H9 (cell line): Measurements from ENCODE around the gene MIB2. TPM values are rescaled to one million over a fixed set of nuclear protein-coding genes. Genes with fewer than 3 reads are reported as not detected.

ENCODE experiments used
- DNase-seq: peaks from one replicate; pipeline ENCODE4 v3.0.0-alpha.2; 2017
- H2AFZ ChIP-seq: one replicate; pipeline ENCODE4 v1.6.1; 2013; ENCODE audit warnings: mild to moderate bottlenecking, low read length, control low read depth, moderate library complexity
- H2AK5ac ChIP-seq: 2 replicates; pipeline ENCODE4 v1.6.1; 2013; ENCODE audit warnings: low read length, control low read depth, mixed read lengths; ENCODE audit not compliant: insufficient read length
- H2BK120ac ChIP-seq: one replicate; pipeline ENCODE4 v1.6.1; 2013; ENCODE audit warnings: low read depth, mild to moderate bottlenecking, low read length, control low read depth, inconsistent platforms; ENCODE audit not compliant: poor library complexity, severe bottlenecking
- H2BK12ac ChIP-seq: 2 replicates; pipeline ENCODE4 v1.6.1; 2013; ENCODE audit warnings: low read length, control low read depth, mixed read lengths, low read depth; ENCODE audit not compliant: insufficient read length
- H2BK15ac ChIP-seq: 2 replicates; pipeline ENCODE4 v1.6.1; 2013; ENCODE audit warnings: low read depth, low read length, control low read depth
- H2BK20ac ChIP-seq: one replicate; pipeline ENCODE4 v1.6.1; 2013; ENCODE audit warnings: low read depth, mild to moderate bottlenecking, low read length, control low read depth, inconsistent platforms; ENCODE audit not compliant: poor library complexity, severe bottlenecking
- H2BK5ac ChIP-seq: 2 replicates; pipeline ENCODE4 v1.6.1; 2013; ENCODE audit warnings: low read length, control low read depth, mixed read lengths; ENCODE audit not compliant: insufficient read length
- H3K14ac ChIP-seq: 2 replicates; pipeline ENCODE4 v1.6.1; 2013; ENCODE audit warnings: low read length, control low read depth; ENCODE audit not compliant: insufficient read depth
- H3K18ac ChIP-seq: 2 replicates; pipeline ENCODE4 v1.6.1; 2013; ENCODE audit warnings: low read depth, mild to moderate bottlenecking, mixed read lengths, low read length, control low read depth; ENCODE audit not compliant: insufficient read length
- H3K23ac ChIP-seq: 2 replicates; pipeline ENCODE4 v1.6.1; 2013; ENCODE audit warnings: low read length, control low read depth, mixed read lengths, low read depth; ENCODE audit not compliant: insufficient read length
- H3K23me2 ChIP-seq: 2 replicates; pipeline ENCODE4 v1.6.1; 2013; ENCODE audit warnings: low read depth, mild to moderate bottlenecking, mixed read lengths, low read length, control low read depth; ENCODE audit not compliant: insufficient read length, poor library complexity, severe bottlenecking
- H3K27ac ChIP-seq: 2 replicates; pipeline ENCODE4 v1.5.1; 2013; ENCODE audit warnings: low read length, control low read depth, mixed read lengths, low read depth; ENCODE audit not compliant: insufficient read length
- H3K27me3 ChIP-seq: 2 replicates; pipeline ENCODE4 v1.6.1; 2013; ENCODE audit warnings: low read length, control low read depth, inconsistent platforms; ENCODE audit not compliant: insufficient read depth
- H3K4ac ChIP-seq: 2 replicates; pipeline ENCODE4 v1.6.1; 2013; ENCODE audit warnings: low read depth, mild to moderate bottlenecking, control low read depth, inconsistent platforms, low read length, moderate library complexity
- H3K4me1 ChIP-seq: 2 replicates; pipeline ENCODE4 v1.6.1; 2013; ENCODE audit warnings: low read length, control low read depth, inconsistent platforms; ENCODE audit not compliant: insufficient read depth
- H3K4me2 ChIP-seq: 2 replicates; pipeline ENCODE4 v1.6.1; 2013; ENCODE audit warnings: low read length, control low read depth, mixed read lengths; ENCODE audit not compliant: insufficient read length, insufficient read depth
- H3K56ac ChIP-seq: 2 replicates; pipeline ENCODE4 v1.6.1; 2013; ENCODE audit warnings: low read depth, mild to moderate bottlenecking, mixed read lengths, low read length, control low read depth; ENCODE audit not compliant: insufficient read length
- H3K79me1 ChIP-seq: 2 replicates; pipeline ENCODE4 v1.6.1; 2013; ENCODE audit warnings: low read depth, mild to moderate bottlenecking, moderate library complexity, low read length, control low read depth, inconsistent platforms; ENCODE audit not compliant: insufficient read depth, poor library complexity, severe bottlenecking
- H3K79me2 ChIP-seq: 2 replicates; pipeline ENCODE4 v1.6.1; 2013; ENCODE audit warnings: low read length, control low read depth, inconsistent platforms; ENCODE audit not compliant: insufficient read depth
- H3K9ac ChIP-seq: 2 replicates; pipeline ENCODE4 v1.6.1; 2013; ENCODE audit warnings: low read length, control low read depth, mixed read lengths; ENCODE audit not compliant: insufficient read length; ENCODE audit errors: extremely low read depth
- H3K9me3 ChIP-seq: one replicate; pipeline ENCODE4 v1.6.1; 2013; ENCODE audit warnings: low read depth, low read length, inconsistent platforms; ENCODE audit not compliant: control insufficient read depth
- H3T11ph ChIP-seq: one replicate; pipeline ENCODE4 v1.6.1; 2013; ENCODE audit warnings: mild to moderate bottlenecking, low read length, control low read depth, inconsistent platforms
- H4K20me1 ChIP-seq: one replicate; pipeline ENCODE4 v1.6.1; 2013; ENCODE audit not compliant: control insufficient read depth, insufficient read length, insufficient read depth
- H4K5ac ChIP-seq: 2 replicates; pipeline ENCODE4 v1.6.1; 2013; ENCODE audit warnings: low read depth, mild to moderate bottlenecking, mixed read lengths, low read length, control low read depth; ENCODE audit not compliant: insufficient read length
- H4K8ac ChIP-seq: replicated peaks from 2 replicates; pipeline ENCODE4 v1.6.1; 2013; ENCODE audit warnings: low read length, control low read depth, mixed read lengths, low read depth; ENCODE audit not compliant: insufficient read length
- H4K91ac ChIP-seq: 2 replicates; pipeline ENCODE4 v1.6.1; 2013; ENCODE audit warnings: low read depth, mild to moderate bottlenecking, moderate library complexity, mixed read lengths, low read length, control low read depth; ENCODE audit not compliant: insufficient read length
- H3K27ac Mint-ChIP-seq, 3 experiments: 2 replicates in 2 of 3; 3 replicates in 1 of 3; pipeline ENCODE4 v1.8.0; 2020 to 2021; ENCODE audit warnings: mixed read lengths in 3 of 3, mild to moderate bottlenecking in 1 of 3, moderate library complexity in 1 of 3
- H3K27me3 Mint-ChIP-seq: 2 replicates; pipeline ENCODE4 v1.8.0; 2021; ENCODE audit warnings: low read depth, mild to moderate bottlenecking, moderate library complexity, mixed read lengths
- H3K36me3 Mint-ChIP-seq, 3 experiments: 2 replicates in 2 of 3; 3 replicates in 1 of 3; pipeline ENCODE4 v1.8.0; 2020 to 2021; ENCODE audit warnings: low read depth in 3 of 3, mixed read lengths in 3 of 3; ENCODE audit not compliant: insufficient read depth in 1 of 3
- H3K4me1 Mint-ChIP-seq, 2 experiments: 2 replicates each; pipeline ENCODE4 v1.8.0; 2020; ENCODE audit warnings: mixed read lengths in 2 of 2
- H3K4me3 Mint-ChIP-seq, 2 experiments: 2 replicates in 1 of 2; 3 replicates in 1 of 2; pipeline ENCODE4 v1.8.0; 2020 to 2021; ENCODE audit warnings: mild to moderate bottlenecking in 2 of 2, mixed read lengths in 2 of 2, moderate library complexity in 1 of 2
- H3K9me3 Mint-ChIP-seq, 2 experiments: 2 replicates in 1 of 2; 3 replicates in 1 of 2; pipeline ENCODE4 v1.8.0; 2020; ENCODE audit warnings: mild to moderate bottlenecking in 2 of 2, mixed read lengths in 2 of 2, moderate library complexity in 1 of 2
- CTCF ChIP-seq: fragments of 200-600 bp; sonication (generic); conservative IDR thresholded peaks from 3 replicates; pipeline ENCODE4 v1.8.0; 2021; ENCODE audit warnings: antibody characterized with exemption, mild to moderate bottlenecking
- WGBS: extraction: QIAGEN DNeasy Blood & Tissue Kit; methylation state at CpG from one replicate; pipeline ENCODE4 v1.1.7; 2013; ENCODE audit warnings: missing lambda C conversion rate, low lambda C conversion rate, mixed read lengths; ENCODE audit not compliant: insufficient read length; ENCODE audit errors: extremely low coverage; 5-methylcytosine and 5-hydroxymethylcytosine counted together
- total RNA-seq: library from RNA; stranded (reverse); gene quantifications from 2 replicates; pipeline ENCODE4 v1.2.1, GENCODE V29; 2021

The MIB2 gene
- total RNA-seq, 1 experiment from 2014 or later: 77.8 TPM

DNA sequence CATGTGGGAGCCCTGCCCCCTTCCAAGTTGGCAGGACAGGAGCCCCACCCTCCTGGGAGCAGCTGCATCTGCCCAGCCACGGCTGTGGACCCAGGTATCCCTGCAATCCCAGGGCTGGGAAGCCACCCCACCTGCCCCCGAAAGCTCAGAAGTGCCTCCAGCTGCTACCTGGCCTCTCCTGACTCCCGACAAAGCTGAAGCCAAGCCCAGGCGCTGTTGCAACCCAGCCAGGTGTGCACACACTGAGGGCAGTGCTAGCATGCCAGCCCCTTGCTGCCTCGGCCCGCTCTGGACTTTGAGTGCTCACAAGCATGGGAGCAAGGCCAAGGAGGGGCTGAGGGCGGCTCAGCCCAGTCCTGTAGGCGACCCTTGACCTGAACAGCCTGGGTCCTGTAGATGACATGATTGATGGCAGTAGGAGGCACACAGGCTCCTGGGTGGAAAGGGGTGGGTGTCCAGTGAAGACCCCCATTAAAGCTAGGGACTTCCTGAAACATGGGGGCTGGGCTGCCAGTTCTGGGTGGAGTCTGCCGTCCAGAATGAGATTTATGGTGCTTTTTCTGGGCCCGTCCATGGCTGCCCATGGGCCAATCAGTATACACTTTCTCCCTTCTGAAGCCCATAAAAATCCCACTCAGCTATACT lies 37.8 kb upstream of the MIB2 start:
- H3K4me2 ChIP-seq: no peak overlapping the region
- H2BK20ac ChIP-seq: no peak overlapping the region
- H2BK12ac ChIP-seq: no peak overlapping the region
- no peaks in the 10 kb centered on the region for H3K79me1 ChIP-seq
- no peak overlapping the region for H3K4ac ChIP-seq
- H3K4me1 ChIP-seq: no peaks in the 10 kb centered on the region
- H3K79me2 ChIP-seq: peaks cover 17% of the 10 kb centered on the region; the same call in 1 of the 2 replicates
- H3K23me2 ChIP-seq: peaks cover 11% of the 10 kb centered on the region
- no peak overlapping the region for H4K8ac ChIP-seq
- no peak overlapping the region for H2AK5ac ChIP-seq
- no peak for TF ChIP-seq CTCF
- H3K18ac ChIP-seq: no peak overlapping the region
- Mint-ChIP-seq H3K27me3 (peaks cover 28% of the 10 kb centered on the region), H3K4me1 (peaks cover 9 to 16% of the 10 kb centered on the region in 2 experiments), H3K9me3 (peaks cover 0 to 3% of the 10 kb centered on the region in 2 experiments; a peak in 1 of 5 replicates), H3K4me3 (no peak overlapping the region), H3K36me3 (peaks cover 3 to 10% (median 5%) of the 10 kb centered on the region in 3 experiments; a peak in 6 of 7 replicates), H3K27ac (no peak overlapping the region)
- H3K9ac ChIP-seq: no peak overlapping the region
- no peak overlapping the region for H2AFZ ChIP-seq
- no peak overlapping the region for H2BK15ac ChIP-seq
- no peak for DNase-seq
- no peak overlapping the region for H3K56ac ChIP-seq
- H3K27ac ChIP-seq: no peak overlapping the region
- H3K23ac ChIP-seq: no peak overlapping the region
- no peak overlapping the region for H2BK120ac ChIP-seq
- no peaks in the 10 kb centered on the region for H4K20me1 ChIP-seq
- no peak overlapping the region for H3K14ac ChIP-seq
- WGBS: no CpG with 5 or more reads among the region's 10 CpGs
- no peaks in the 10 kb centered on the region for H3K27me3 ChIP-seq
- H3K9me3 ChIP-seq: no peaks in the 10 kb centered on the region
- H2BK5ac ChIP-seq: no peak overlapping the region
- no peak overlapping the region for H4K91ac ChIP-seq
- no peak overlapping the region for H3T11ph ChIP-seq
- no peak overlapping the region for H4K5ac ChIP-seq
